ENCODE data around the gene SLC27A5.
"Not testable (repeated sequence)": the region's sequence is repeated elsewhere in the genome, so short reads cannot be mapped to it uniquely, and the experiment has no call there.

SLC27A5 gene

DNA sequence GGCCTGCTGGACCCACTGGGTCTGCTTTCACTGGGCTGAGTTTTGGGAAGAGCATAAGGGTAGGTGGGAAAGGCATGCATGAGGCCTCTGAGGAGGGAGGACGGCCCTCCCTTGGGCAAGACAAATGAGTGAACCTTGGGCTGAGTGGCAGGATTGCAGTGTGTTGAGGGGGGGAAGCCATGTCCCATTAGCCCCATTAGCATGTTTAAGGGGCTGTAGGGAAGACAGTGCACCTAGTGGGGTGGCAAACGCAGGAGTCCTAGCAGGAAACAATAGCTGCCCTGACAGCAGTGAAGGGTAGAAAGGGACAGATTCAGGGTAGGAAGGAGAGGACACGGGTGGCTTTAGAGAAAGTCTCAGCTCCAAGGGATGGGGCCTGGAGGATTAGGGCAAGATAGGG, 10.9 kb upstream of the SLC27A5 start:
- DNase-seq (ENCODE audit: low spot score): no peak

DNA sequence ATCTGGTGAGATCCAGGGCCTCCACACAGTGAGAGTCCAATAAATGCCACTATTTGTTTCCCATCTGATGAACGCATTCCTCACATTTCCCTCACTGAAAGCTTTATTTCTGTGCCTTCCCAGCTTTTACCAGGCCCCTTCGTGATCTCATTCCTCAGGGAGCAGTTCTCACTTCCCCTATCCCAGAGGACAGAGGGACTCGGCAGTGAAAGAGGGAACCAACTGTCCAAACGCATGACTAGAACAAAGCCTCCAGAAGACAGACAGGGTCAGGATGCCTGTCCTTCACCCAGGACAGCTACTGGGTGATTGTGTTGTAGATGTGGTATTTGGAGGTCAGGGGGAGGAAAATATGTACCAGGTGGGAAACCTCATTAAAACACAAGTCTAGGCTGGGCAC, 9.9 kb upstream of the SLC27A5 start:
- no peak for DNase-seq (ENCODE audit: low spot score)

DNA sequence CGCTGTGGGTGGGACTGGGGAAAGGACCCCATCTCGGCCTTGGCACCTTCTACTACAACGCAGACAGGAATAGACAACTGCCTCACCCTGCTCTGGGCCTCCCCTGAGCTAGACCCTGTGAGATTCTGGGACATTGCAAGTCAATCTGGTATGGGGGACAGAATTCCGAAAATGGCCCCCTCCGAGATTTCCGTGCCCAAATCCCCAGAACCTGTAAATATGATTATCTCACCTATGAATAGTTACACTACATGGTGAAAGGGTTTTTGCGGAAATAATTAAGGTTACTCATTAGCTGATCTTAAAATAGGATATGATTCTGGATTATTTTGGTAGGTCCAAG, 8.4 kb upstream of the SLC27A5 start:
- DNase-seq (ENCODE audit: low spot score): no peak

DNA sequence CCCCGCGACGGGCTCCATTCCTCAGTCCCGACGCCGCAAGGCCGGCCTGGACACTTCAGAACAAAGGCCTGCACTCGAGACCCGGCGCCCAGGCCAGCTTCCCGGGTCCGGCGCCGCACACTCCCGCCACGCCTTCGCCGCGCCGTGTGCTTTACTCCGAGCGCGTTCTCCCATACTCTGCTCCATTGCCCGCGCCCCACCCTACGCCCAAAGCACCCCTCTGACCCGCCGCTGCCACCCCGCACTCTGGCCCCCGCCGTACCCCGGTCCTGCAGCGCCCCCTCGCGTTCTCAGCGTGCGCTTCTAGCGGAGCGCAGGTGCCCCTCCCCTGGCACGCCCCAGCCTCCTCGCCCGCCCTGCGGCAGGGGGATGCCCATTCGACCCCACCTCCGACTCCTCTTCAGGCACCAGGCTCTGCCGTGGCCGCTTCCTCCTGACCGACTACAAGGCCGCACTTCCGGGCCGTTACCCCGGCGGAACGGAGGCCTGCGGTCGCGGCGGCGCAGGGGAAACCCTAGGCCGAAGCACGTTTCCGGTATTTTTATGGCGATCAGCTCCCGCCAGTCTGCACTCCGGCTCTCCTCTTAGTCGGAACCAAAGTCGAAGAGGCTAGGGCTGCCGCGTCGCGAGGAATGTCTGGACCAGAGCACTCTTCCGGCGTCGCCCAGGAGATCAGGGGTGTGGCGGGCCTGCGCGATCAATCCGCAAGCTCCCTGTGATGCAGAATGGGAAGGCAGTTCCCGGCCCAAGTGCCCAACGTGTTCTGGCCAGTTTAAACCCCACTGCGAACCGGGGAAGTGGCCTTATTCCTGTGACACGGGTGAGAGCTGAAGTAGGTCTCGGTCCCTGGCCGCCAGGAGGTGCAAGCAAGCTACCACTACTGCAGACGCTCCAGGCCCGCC, 7.8 kb upstream of the SLC27A5 start, which contains the start of gene ZBTB45:
TSS of gene ZBTB45 (minus strand) at position 456 of the 902 bp plus-strand sequence. CDS start 2,137 bp downstream, outside the sequence.
- peak; percentile 93 for DNase-seq (ENCODE audit: low spot score)

DNA sequence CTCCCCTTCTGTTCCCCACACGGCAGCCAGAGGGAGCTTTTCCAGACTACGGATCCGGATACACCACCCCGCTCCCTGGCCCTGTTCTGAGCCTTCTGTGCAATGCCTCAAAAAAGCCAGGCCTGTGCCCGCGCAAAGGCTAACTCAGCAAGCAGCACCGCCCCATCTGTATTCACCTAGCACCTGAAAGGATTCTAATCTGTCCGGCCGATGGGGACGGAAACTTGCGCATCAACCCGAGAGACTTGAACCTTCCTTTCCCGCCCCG, 7.2 kb upstream of the SLC27A5 start:
- peak; percentile 52 for DNase-seq (ENCODE audit: low spot score)

DNA sequence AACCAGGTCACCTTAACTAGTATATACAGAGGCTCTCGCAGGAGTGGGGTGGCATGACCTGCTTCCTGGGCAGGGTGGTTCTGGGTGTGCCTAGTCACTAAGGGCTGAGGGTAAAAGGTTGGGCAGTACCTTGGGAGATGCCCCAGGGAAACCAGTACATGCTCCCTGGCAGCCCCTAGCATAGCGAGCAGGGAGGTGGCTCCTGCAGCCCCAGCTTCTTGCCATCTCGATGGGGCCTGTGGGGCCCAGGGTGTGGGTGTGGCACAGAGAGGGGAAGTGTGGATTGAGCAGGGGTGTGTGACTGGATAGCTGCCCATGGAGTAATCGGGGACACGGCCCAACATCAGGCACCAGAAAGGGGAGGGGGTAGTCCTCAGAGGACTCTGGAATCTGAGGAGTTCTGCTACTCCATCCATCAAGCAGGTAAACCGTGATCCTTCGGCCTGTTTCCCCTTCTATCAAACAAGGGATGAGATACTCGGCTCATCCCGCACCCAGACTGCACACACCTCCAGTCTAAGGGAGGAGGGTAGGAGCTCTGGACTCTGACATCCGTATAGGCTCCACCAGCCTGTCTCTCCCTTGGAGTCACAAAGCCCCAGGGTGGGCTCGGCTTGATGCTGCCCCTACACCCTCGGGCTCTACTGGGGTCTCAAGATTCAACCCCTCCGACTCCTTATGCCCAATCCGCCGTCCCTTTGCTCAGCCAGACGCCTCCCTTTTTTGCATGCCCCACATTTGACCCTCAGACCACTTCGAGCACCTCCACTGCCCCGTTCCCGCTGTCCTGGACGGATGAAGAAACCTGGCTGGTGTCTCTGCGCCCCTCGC, 6.7 kb upstream of the SLC27A5 start:
- no peak for DNase-seq (ENCODE audit: low spot score)

DNA sequence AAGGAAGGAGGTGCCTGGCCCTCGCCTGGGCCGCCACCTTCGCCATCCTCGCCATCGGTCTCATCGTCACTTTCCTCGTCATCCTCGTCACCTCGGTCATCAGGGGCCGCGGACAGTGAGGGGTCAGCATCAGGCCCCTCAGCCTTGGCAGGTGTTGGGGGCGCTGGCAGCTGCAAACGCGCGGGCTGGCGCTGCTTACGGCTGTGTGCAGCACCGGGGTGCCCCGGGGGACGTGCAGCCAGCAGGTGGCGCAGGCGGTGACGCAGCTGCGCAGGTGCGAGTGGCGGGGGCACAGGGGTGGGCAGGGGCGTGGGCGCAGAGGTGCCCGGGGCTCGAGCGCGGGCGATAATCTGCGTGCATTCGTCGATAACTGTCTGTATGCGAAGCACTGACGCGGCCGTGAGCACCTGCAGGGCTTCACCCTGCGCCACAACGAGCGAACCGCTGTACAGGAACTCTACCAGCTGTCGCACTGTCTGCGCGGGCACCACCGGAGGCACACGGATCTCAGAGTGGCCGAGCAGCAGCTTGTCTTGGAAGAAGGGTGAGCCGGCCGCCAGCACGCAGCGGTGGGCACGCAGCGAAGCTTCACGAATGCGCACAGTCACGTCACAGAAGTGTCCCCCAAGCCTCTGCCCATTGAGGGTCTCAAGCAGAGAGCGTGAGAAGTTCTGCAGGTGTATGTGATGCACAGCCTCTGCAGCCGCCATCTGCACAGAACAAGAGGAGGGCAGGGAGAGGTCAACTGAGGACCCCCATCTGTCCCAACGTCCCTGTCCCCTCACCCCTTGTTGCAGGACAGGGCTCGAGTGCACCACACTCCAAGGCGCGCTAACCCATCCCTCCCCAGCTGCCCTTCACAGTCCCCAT, 5.4 kb upstream of the SLC27A5 start:
- no peak for DNase-seq (ENCODE audit: low spot score)

DNA sequence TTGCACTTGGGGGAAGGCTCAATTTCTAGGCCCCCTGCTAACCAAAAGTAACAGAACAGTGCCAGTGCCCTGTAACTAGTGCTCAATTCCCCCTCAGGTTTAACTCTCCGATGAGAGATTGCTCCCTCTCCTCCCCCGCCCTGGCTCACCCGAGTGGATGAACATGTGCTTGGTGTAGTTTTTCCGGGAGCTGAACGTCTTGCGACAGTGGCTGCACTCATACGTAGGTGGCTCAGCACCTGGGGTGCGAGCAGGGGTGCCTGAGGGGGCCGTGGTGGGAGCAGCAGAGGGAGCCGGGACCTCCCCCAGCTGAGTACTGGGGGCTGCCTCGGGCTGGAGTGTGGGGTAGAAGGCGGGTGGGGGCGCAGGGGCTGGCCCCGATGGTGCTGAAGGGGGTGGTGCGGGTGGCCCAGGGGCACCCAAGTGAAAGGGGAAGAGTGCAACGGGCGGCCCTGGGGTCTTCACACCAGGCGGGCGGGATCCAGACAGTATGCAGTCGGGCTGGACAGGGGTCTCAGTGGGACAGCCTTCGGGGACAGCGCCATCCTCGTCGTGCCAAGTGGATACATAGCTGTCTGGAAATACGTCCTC, 4.5 kb upstream of the SLC27A5 start:
- DNase-seq (ENCODE audit: low spot score): no peak

DNA sequence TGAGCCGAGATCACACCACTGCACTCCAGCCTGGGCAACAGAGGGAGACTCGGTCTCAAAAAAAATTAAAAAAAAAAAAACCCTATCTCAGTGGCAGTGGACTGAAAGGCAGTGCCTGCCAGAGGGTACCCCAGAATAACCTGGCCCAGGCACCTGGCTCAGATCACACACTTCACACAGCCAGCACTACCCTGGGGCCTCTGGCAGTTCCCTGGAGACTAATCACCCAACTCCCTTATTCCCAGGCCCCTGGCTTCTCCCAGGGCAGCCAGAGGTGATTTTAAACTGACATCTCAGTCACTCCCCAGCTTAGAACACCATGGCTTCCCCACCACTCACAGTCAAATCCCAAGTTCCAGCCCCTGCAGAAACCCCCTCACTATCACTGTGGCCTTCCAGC, 3.5 kb upstream of the SLC27A5 start:
- no peak for DNase-seq (ENCODE audit: low spot score)

DNA sequence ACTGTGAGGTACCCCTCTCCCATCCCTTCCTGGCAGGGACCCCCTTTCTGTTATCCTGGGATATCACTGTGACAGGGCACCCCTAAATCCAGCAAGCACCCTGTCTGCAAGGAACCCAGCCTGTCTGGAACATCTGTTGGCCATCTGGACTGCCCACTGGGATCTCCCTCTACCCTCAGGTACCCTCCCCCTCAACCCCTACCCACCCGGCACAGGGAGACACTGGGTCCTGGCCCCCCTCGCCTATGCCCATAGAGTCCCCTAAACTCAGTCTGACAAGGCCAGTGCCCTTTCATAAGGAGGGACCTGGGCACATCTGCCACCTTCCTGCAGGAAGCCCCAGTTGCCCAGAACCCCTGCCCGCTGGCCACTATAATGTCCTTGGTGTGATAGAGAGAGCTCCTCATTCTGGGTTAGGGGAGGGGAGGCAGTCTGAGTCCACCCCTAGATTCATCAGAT, 2.8 kb upstream of the SLC27A5 start:
- DNase-seq (ENCODE audit: low spot score): no peak

DNA sequence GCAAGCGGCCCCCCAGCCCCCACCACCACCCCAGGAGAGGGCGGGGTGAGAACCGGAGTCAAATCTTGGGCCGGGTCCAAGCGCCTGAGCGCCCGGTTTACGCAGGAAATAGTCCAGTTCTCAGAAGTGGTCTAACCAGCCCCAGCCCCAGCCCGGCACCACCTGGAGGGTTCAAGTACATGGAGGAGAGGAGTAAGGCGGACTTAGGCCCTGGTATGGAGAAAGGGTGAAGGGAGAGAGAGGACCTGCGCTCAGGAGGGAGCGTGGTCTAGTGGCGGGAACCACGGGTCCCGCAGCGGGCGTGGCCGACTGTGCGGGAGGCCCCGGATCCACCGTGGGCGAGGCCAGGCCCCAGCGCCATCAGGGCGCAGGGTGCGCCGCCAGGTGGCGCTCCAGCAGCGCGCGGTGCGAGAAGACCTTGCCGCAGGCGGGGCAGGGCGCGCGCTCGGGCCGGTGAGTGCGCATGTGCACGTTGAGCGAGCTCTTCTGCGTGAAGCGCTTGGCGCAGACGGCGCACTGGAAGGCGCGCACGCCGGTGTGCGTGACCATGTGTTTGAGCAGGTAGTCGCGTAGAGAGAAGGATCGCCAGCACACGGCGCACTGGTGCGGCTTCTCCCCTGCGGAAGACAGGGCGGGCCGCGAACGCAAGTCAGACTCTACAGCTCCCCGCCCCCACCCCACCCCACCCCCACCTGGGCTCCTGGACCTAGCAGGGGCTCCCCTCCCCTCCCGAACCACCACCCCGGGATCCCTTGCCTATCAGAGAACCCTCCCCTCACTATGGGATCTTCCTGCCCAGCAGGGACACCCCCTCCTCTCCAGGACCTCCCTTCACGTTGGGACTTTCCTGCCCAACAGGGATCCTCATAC, 2.1 kb upstream of the SLC27A5 start:
- peak; percentile 94 for DNase-seq (ENCODE audit: low spot score)

DNA sequence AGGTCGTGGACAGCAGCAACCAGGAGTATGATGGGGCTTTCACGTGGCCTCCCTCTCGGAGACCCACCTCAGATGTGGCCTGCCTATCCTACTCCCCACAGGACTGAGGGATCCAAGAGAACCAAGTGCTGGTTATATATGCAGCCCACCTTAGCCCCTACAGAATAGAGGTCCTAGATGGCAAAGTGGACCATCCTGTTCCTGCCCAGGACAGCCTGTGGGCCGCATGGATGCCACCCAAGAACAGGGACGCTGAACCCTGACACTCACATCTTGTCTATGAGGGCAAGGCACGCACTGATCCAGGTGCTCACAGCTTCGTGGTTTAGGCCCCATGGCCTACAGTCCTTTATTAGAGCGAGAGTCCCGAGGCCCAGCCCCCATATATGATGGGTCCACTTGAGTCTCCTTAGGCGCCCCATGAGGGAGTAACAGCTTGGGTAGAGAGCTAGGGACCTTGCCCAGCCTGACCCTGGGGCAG, 1.5 kb upstream of the SLC27A5 start:
- DNase-seq (ENCODE audit: low spot score): no peak

DNA sequence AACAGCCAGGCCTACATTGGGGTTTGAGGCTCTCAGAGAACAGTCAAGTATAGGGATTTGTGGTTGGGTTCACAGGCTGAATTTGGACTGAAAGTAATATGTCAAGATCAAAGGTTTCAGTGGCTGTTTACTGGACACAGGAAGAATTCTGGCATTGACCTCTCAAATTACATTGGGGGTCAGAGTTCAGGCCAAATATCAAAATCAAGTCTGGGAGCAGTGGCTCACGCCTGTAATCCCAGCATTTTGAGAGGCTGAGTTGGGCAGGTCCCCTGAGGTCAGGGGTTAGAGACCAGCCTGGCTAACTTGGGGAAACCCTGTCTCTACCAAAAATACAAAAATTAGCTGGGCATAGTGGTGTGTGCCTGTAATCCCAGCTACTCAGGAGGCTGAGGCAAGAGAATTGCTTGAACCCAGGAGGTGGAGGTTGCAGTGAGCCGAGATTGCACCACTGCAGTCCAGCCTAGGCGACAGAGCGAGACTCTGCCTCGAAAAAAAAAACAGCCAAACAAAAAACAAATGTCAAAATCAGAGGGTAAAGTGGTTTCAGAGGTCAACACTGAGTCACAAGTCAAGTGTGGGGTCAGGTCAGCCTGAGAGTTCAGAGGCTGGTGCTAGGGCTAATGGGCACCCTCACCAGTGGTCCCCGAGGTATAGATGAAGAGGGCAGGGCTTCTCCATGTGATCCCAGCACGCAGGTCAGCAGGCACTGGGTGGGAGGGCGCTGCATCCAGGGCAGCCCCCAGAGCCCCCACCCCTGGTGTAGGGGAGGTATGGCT, 1.5 kb downstream of the SLC27A5 start:
- DNase-seq (ENCODE audit: low spot score): no peak

DNA sequence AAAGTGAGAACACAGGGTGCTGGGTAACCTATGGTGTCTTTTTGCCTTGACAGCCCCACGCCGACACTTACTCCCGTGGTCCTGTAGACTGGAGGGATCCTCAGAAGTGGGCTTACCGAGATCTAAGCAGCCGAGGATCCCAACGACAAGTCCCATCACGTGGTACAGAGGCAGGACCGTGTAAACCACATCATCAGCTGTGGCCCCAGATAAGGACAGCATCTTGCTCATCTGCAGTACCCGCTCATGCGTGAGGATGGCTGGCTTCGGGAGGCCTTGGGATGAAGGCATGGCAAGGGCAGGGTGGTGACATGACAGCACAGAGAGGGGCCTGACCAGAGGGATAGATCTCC, 2.1 kb downstream of the SLC27A5 start:
- DNase-seq (ENCODE audit: low spot score): no peak

DNA sequence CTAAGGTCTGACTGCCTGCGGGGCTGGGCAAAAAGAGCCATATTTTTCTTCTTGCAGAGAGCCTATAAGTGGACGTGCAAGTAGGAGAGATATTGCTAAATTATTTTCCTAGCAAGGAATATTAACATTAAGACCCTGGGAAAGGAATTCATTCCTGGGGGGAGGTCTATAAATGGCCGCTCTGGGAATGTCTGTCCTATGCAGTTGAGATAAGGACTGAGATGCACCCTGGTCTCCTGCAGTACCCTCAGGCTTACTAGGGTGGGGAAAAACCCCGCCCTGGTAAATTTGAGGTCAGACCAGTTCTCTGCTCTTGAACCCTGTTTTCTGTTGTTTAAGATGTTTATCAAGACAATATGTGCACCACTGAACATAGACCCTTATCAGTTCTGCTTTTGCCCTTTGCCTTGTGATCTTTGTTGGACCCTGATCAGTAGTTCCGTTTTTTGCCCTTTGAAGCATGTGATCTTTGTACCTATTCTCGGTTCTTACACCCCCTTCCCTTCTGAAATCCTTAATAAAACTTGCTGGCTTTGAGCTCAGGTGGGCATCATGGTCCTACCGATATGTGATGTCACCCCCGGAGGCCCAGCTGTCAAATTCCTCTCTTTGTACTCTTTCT, 4.1 kb downstream of the SLC27A5 start:
- DNase-seq (ENCODE audit: low spot score): not testable (repeated sequence)

DNA sequence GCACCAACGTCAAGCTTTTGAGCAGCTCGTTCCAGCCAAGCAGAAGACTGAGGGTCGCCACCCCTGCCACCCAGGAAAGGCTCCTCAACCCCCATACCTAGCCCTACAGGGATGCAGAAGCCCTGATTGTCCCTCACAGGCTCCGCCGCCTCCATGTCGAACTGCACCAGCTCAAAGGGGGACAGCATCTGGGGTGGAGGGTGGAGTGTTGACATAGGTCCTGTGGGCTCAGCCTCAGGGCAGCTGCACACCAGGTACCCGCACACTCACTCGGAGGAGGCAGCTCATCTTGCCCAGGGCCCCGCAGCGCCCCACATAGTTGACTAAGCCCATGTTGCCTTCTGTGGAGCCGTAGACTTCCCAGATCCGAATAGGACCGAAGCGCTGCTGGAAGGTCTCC, 11.6 kb downstream of the SLC27A5 start:
- DNase-seq (ENCODE audit: low spot score): no peak

DNA sequence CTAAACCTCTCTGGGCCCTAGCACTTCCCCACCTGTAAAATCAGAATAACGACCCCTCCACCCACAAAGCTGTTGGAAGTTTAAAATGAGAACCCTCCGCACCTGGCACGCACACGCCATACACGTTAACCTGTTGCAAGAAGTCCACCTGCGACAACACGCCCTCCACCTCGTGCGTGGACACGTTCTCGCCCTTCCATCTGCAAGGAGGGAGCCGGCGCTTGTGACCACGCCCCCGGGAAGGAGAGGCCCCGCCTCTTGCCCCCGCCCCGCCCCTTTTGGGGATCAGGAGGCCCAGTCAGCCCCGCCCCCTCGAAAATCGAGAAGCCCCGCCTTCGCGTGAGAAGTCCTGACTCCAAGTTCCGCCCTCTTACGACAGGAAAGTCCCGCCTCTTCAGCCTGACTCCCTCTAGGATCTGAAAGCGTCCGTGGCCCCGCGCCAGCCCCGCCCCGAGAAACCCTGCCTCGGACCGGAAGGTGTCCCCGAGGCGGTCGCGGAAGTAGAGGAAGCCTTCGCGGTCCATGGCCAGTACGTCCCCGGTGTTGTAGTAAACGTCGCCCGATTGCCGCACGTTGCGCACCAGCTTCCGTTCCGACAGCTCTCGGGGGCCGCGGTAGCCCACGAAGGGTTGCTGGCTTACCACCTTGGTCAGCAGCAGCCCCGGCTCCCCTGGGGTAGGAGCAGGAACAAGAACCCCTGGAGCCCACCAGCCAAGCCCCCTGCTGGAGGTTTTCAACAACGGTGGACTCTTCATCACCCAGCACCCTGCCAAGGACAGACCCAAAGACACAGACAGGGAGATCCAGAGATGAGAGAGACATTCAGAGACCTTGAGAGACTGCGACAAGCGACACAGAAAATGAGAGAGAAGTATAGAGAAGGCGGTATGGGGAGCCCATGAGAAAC, 12.5 kb downstream of the SLC27A5 start:
- peak; percentile 97 for DNase-seq (ENCODE audit: low spot score)

DNA sequence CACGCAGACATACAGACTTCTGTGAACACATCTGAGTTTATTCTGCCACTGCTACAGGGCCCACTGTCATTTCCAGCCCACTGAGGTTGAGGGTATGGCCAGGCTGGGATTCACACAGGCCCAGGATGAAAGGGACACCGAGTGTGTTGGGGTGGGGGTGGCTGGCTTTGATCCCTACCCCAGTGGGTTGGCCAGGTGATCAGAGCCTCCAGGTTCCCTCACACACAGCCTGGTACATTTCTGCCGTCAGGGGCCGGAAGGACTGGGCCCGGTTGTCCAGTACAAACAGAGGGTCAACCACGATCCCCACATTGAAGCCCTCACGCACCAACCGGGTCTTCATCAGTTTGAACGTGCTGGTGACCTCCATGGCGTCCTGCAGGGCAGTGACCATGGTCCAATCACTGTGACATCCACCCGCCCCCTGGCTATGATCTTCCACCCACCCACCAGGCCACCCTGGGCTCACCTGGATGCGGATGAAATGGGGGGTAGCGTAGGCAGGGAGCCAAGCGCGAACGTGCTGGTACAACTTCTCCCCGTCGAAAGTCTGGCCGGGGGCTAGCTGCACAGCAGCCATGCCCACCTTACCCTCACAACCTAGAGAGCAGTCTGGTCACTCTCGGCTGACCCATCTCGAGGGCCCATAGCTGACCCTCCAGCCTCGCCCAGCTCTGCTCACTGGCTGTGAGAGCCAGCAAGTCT, 13.3 kb downstream of the SLC27A5 start:
- no peak for DNase-seq (ENCODE audit: low spot score)
